Measurements from ENCODE around the gene TMEM26. TPM values are rescaled to one million over a fixed set of nuclear protein-coding genes. Genes with fewer than 3 reads are reported as not detected.

TMEM26 gene
- total RNA-seq, 1 donor from 2014 or later = not detected

- Mint-ChIP-seq H3K4me1 (ENCODE audit: low read depth) (no peaks in the 10 kb centered on the region), H3K9me3 (no peaks in the 10 kb centered on the region), H3K27me3 (ENCODE audit: insufficient read depth) (peaks cover 25% of the 10 kb centered on the region), H3K36me3 (ENCODE audit: low read depth) (no peaks in the 10 kb centered on the region), H3K4me3 (no peak overlapping the region), H3K27ac (no peak overlapping the region)
- no peak for DNase-seq (ENCODE audit: low spot score)
- intact Hi-C loops (cut with micrococcal nuclease) = no loop called here
These were observed 980 bp downstream of the TMEM26 start for GRCh38 chr10:61452151-61452651.

DNA sequence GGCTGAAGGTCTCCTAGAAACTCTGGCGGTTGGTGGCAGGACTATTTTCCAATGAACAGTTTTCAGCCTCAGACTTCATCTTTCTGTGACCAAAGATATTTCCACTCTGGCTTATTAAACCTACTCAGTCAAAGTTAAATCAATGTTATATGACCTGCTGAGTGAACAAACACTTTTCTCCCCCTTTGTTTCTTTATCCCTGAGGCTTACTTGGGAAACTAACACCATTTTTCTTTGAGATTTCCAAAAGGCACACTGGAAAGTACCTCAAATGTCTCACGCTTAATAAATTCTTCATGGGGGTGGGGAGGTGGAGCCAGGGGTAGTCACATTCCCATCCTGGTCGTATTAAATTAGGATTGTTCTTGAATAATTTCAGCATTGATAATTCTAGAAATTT, 1.8 kb downstream of the TMEM26 start:
- Mint-ChIP-seq H3K9me3 (no peaks in the 10 kb centered on the region), H3K27me3 (ENCODE audit: insufficient read depth) (peaks cover 25% of the 10 kb centered on the region), H3K27ac (no peak overlapping the region), H3K4me1 (ENCODE audit: low read depth) (no peaks in the 10 kb centered on the region), H3K36me3 (ENCODE audit: low read depth) (no peaks in the 10 kb centered on the region), H3K4me3 (no peak overlapping the region)
- intact Hi-C loops (cut with micrococcal nuclease) = no loop called here
- DNase-seq (ENCODE audit: low spot score) = no peak

DNA sequence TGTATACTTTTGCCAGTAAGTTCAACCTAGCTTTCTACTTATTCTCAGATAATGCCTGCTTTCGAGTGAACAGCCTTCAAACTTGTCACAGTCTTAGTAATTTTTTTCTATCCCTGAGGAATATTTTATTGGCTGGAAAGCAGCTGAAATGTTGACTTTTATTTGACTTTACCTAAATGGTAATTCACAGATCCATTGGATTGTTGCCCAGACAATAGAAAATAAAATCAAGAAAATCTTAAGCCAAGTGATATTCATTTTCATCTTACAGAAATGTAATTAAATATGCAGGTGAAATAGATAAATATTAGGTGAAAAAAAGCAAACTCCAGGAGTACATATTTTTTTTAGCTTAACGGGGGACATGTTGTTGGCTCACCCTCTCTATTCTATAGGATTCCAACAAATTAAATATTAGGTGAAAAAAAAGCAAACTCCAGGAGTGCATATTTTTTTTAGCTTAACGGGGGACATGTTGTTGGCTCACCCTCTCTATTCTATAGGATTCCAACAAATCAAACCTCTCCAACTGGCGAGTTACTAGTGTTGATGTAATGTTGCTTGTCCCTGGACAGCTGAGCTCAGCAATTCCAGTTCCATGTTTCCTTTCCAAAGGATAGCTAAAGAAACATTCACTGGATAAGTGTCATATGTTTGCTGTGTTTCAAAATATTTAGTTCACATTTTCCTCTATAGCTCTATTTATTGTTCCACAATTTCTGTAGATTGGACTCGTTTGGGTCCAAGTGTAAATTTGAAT, 4.2 kb downstream of the TMEM26 start:
- no peak for DNase-seq (ENCODE audit: low spot score)
- Mint-ChIP-seq H3K36me3 (ENCODE audit: low read depth) (no peaks in the 10 kb centered on the region), H3K27ac (no peak overlapping the region), H3K4me3 (no peak overlapping the region), H3K4me1 (ENCODE audit: low read depth) (no peaks in the 10 kb centered on the region), H3K9me3 (no peaks in the 10 kb centered on the region), H3K27me3 (ENCODE audit: insufficient read depth) (peaks cover 21% of the 10 kb centered on the region)
- intact Hi-C loops (cut with micrococcal nuclease) = no loop called here

- H3K4me3 Mint-ChIP-seq = no peak overlapping the region
- H3K36me3 Mint-ChIP-seq (ENCODE audit: low read depth) = no peaks in the 10 kb centered on the region
- no peak overlapping the region for H3K27ac Mint-ChIP-seq
- H3K27me3 Mint-ChIP-seq (ENCODE audit: insufficient read depth) = peaks cover 15% of the 10 kb centered on the region
- no peaks in the 10 kb centered on the region for H3K9me3 Mint-ChIP-seq
- intact Hi-C loops (cut with micrococcal nuclease) = no loop called here
- no peak for DNase-seq (ENCODE audit: low spot score)
- no peaks in the 10 kb centered on the region for H3K4me1 Mint-ChIP-seq (ENCODE audit: low read depth)
These were observed 5.1 kb downstream of the TMEM26 start for GRCh38 chr10:61448091-61448490.

GRCh38 chr10:61439058-61439609, 14.0 kb downstream of the TMEM26 start:
- Mint-ChIP-seq H3K4me3 (no peak overlapping the region), H3K27ac (no peak overlapping the region), H3K27me3 (ENCODE audit: insufficient read depth) (peaks cover 2% of the 10 kb centered on the region), H3K9me3 (no peaks in the 10 kb centered on the region), H3K4me1 (ENCODE audit: low read depth) (peaks cover 10% of the 10 kb centered on the region), H3K36me3 (ENCODE audit: low read depth) (no peaks in the 10 kb centered on the region)
- no peak for DNase-seq (ENCODE audit: low spot score)
- intact Hi-C loops (cut with micrococcal nuclease) = no loop called here

GRCh38 chr10:61438141-61438988, 14.8 kb downstream of the TMEM26 start:
- Mint-ChIP-seq H3K9me3 (no peaks in the 10 kb centered on the region), H3K4me3 (no peak overlapping the region), H3K4me1 (ENCODE audit: low read depth) (peaks cover 10% of the 10 kb centered on the region), H3K36me3 (ENCODE audit: low read depth) (no peaks in the 10 kb centered on the region), H3K27ac (no peak overlapping the region), H3K27me3 (ENCODE audit: insufficient read depth) (peaks cover 2% of the 10 kb centered on the region)
- intact Hi-C loops (cut with micrococcal nuclease) = no loop called here
- DNase-seq (ENCODE audit: low spot score) = no peak

- Mint-ChIP-seq H3K27me3 (ENCODE audit: insufficient read depth) (no peaks in the 10 kb centered on the region), H3K4me1 (ENCODE audit: low read depth) (no peaks in the 10 kb centered on the region), H3K36me3 (ENCODE audit: low read depth) (no peaks in the 10 kb centered on the region), H3K27ac (no peak overlapping the region), H3K4me3 (no peak overlapping the region), H3K9me3 (no peaks in the 10 kb centered on the region)
- no peak for DNase-seq (ENCODE audit: low spot score)
- intact Hi-C loops (cut with micrococcal nuclease) = no loop called here
These were observed 30.0 kb downstream of the TMEM26 start for GRCh38 chr10:61423178-61423577.

- Mint-ChIP-seq H3K27ac (no peak overlapping the region), H3K4me1 (ENCODE audit: low read depth) (no peaks in the 10 kb centered on the region), H3K36me3 (ENCODE audit: low read depth) (no peaks in the 10 kb centered on the region)
These were observed 35.5 kb downstream of the TMEM26 start for GRCh38 chr10:61417661-61418060.

DNA sequence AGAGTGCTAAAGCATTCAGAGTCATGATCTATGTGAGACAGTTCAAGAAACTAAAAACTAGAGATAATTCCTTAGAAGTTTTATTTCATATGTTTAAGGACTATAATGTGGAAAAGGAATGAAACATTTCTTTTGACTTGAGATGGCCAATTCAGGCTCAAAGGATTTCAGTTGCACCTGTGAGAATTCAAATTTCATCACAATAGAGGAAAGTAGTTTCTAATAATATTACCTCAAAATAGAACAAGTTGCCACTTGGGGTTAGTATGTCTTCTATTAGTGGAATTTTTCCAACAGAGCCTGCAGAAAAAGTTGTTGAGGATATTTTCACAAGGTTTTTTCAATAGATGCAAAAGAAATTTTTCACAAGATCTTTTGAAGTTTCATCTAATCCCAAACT, 37.4 kb downstream of the TMEM26 start:
- H3K36me3 Mint-ChIP-seq (ENCODE audit: low read depth) = no peaks in the 10 kb centered on the region
- no peak overlapping the region for H3K27ac Mint-ChIP-seq
- DNase-seq (ENCODE audit: low spot score) = no peak
- H3K4me1 Mint-ChIP-seq (ENCODE audit: low read depth) = no peaks in the 10 kb centered on the region
- intact Hi-C loops (cut with micrococcal nuclease) = no loop called here
- H3K4me3 Mint-ChIP-seq = no peak overlapping the region
- H3K27me3 Mint-ChIP-seq (ENCODE audit: insufficient read depth) = peaks cover 3% of the 10 kb centered on the region
- H3K9me3 Mint-ChIP-seq = no peaks in the 10 kb centered on the region

More at GRCh38 chr10:61417661-61418060, 35.5 kb downstream of the TMEM26 start:
- Mint-ChIP-seq H3K27me3 (ENCODE audit: insufficient read depth) (peaks cover 3% of the 10 kb centered on the region), H3K9me3 (no peaks in the 10 kb centered on the region), H3K4me3 (no peak overlapping the region)
- DNase-seq (ENCODE audit: low spot score) = no peak
- intact Hi-C loops (cut with micrococcal nuclease) = no loop called here

GRCh38 chr10:61411706-61412105, 41.5 kb downstream of the TMEM26 start:
- Mint-ChIP-seq H3K4me3 (no peak overlapping the region), H3K9me3 (no peaks in the 10 kb centered on the region), H3K4me1 (ENCODE audit: low read depth) (no peaks in the 10 kb centered on the region), H3K36me3 (ENCODE audit: low read depth) (no peaks in the 10 kb centered on the region), H3K27me3 (ENCODE audit: insufficient read depth) (peaks cover 3% of the 10 kb centered on the region), H3K27ac (no peak overlapping the region)
- intact Hi-C loops (cut with micrococcal nuclease) = no loop called here
- no peak for DNase-seq (ENCODE audit: low spot score)

- H3K27ac Mint-ChIP-seq = no peak overlapping the region
- intact Hi-C loops (cut with micrococcal nuclease) = no loop called here
- no peak for DNase-seq (ENCODE audit: low spot score)
- peaks cover 3% of the 10 kb centered on the region for H3K27me3 Mint-ChIP-seq (ENCODE audit: insufficient read depth)
- no peaks in the 10 kb centered on the region for H3K4me1 Mint-ChIP-seq (ENCODE audit: low read depth)
- no peak overlapping the region for H3K4me3 Mint-ChIP-seq
- H3K9me3 Mint-ChIP-seq = no peaks in the 10 kb centered on the region
- no peaks in the 10 kb centered on the region for H3K36me3 Mint-ChIP-seq (ENCODE audit: low read depth)
These were observed 42.7 kb downstream of the TMEM26 start for GRCh38 chr10:61410353-61411070.

- no peak overlapping the region for H3K27ac Mint-ChIP-seq
- no peak for DNase-seq (ENCODE audit: low spot score)
- no peaks in the 10 kb centered on the region for H3K27me3 Mint-ChIP-seq (ENCODE audit: insufficient read depth)
- H3K9me3 Mint-ChIP-seq = no peaks in the 10 kb centered on the region
- no peak overlapping the region for H3K4me3 Mint-ChIP-seq
- intact Hi-C loops (cut with micrococcal nuclease) = no loop called here
- no peaks in the 10 kb centered on the region for H3K4me1 Mint-ChIP-seq (ENCODE audit: low read depth)
- H3K36me3 Mint-ChIP-seq (ENCODE audit: low read depth) = no peaks in the 10 kb centered on the region
These were observed 44.0 kb downstream of the TMEM26 start for GRCh38 chr10:61409157-61409556.

Measured in activated T-helper 1 cell treated with anti-CD3 and anti-CD28 coated beads, Interleukin-12 subunit alpha, Interleukin-12 subunit beta, Interleukin-2, Interleukin-4 antibody, amounts not matched to agents 30 ng/mL and 10 ng/mL and 1 ng/mL, durations not matched to agents 14 hours and 24 hours and 36 hours (primary cell).